SK-N-SH treated with all-trans-retinoic acid at 6 μM for 48 hours (cell line): ENCODE measurements around the gene ARL5A.

Source experiments
- ATAC-seq: fragments of 200-7000 bp; cut with Tn5 transposase; 3 replicates; pipeline ENCODE4 v1.9.1; 2020; ENCODE audit warnings: mild to moderate bottlenecking, moderate library complexity
- ARNTL ChIP-seq: fragments of 450-650 bp; formaldehyde crosslinking; IDR thresholded peaks from 2 replicates; pipeline ENCODE4 v1.5.0; 2020; ENCODE audit warnings: low read depth, mild to moderate bottlenecking, moderate library complexity, borderline replicate concordance
- BACH2 ChIP-seq: fragments of 250-450 bp; sonication (Bioruptor Pico); IDR thresholded peaks from 2 replicates; pipeline ENCODE4 v1.9.0; 2021; ENCODE audit warnings: mild to moderate bottlenecking, borderline replicate concordance
- CSRNP3 ChIP-seq: fragments of 250-450 bp; sonication (Bioruptor Pico); IDR thresholded peaks from 2 replicates; pipeline ENCODE4 v1.5.1; 2021; ENCODE audit warnings: mild to moderate bottlenecking, moderate library complexity
- ESRRG ChIP-seq: fragments of 250-450 bp; sonication (Bioruptor Pico); IDR thresholded peaks from 2 replicates; pipeline ENCODE4 v1.6.1; 2021; ENCODE audit warnings: mild to moderate bottlenecking
- GLIS3 ChIP-seq: fragments of 250-450 bp; sonication (Bioruptor Pico); IDR thresholded peaks from 2 replicates; pipeline ENCODE4 v1.5.0; 2020; ENCODE audit warnings: mild to moderate bottlenecking, moderate library complexity
- ISL1 ChIP-seq: fragments of 250-450 bp; sonication (Bioruptor Pico); IDR thresholded peaks from 2 replicates; pipeline ENCODE4 v2.1.2; 2022; ENCODE audit warnings: mild to moderate bottlenecking, moderate library complexity
- PATZ1 ChIP-seq: fragments of 250-450 bp; sonication (Bioruptor Pico); IDR thresholded peaks from 2 replicates; pipeline ENCODE4 v1.8.0; 2020; ENCODE audit warnings: mild to moderate bottlenecking, moderate library complexity, borderline replicate concordance
- PPARA ChIP-seq: fragments of 250-450 bp; sonication (Bioruptor Pico); IDR thresholded peaks from 2 replicates; pipeline ENCODE4 v1.5.0; 2020; ENCODE audit warnings: mild to moderate bottlenecking, borderline replicate concordance
- TCF4 ChIP-seq: fragments of 250-450 bp; sonication (Bioruptor Pico); IDR thresholded peaks from 2 replicates; pipeline ENCODE4 v1.8.0; 2021; ENCODE audit warnings: mild to moderate bottlenecking, moderate library complexity, borderline replicate concordance
- TOX ChIP-seq: fragments of 250-450 bp; sonication (Bioruptor Pico); IDR thresholded peaks from 2 replicates; pipeline ENCODE4 v1.8.0; 2021; ENCODE audit warnings: mild to moderate bottlenecking, moderate library complexity, borderline replicate concordance
- TSHZ2 ChIP-seq: fragments of 250-450 bp; sonication (Bioruptor Pico); IDR thresholded peaks from 2 replicates; pipeline ENCODE4 v1.5.0; 2020; ENCODE audit warnings: mild to moderate bottlenecking, moderate library complexity
- ZC3H10 ChIP-seq: fragments of 250-450 bp; sonication (Bioruptor Pico); IDR thresholded peaks from 2 replicates; pipeline ENCODE4 v1.5.1; 2021; ENCODE audit warnings: mild to moderate bottlenecking, moderate library complexity
- ZFP3 ChIP-seq: fragments of 250-450 bp; sonication (Bioruptor Pico); IDR thresholded peaks from 2 replicates; pipeline ENCODE4 v1.5.0; 2020; ENCODE audit warnings: mild to moderate bottlenecking, moderate library complexity
- ZNF565 ChIP-seq: fragments of 450-650 bp; formaldehyde crosslinking; conservative IDR thresholded peaks from 2 replicates; pipeline ENCODE4 v1.5.0; 2020; ENCODE audit warnings: low read depth, mild to moderate bottlenecking, moderate library complexity
- ZNF70 ChIP-seq: fragments of 450-650 bp; formaldehyde crosslinking; IDR thresholded peaks from 2 replicates; pipeline ENCODE4 v1.5.0; 2020; ENCODE audit warnings: mild to moderate bottlenecking, moderate library complexity

Gene ARL5A

GRCh38 chr2:151765760-151766410 lies 62.3 kb downstream of the ARL5A start (continued):
- TF ChIP-seq PATZ1 (CRISPR knock-in tag) (no peak), BACH2 (no peak)

- ATAC-seq, result peak; percentile 67; the same call in 2 of the 3 replicates
- TF ChIP-seq TCF4, result peak; percentile 81
- peak; percentile 63; the same call in 1 of the 2 replicates for TF ChIP-seq TSHZ2
- TF ChIP-seq CSRNP3 (CRISPR knock-in tag), result no peak
Observed at GRCh38 chr2:151762694-151763093, 65.5 kb downstream of the ARL5A start.

GRCh38 chr2:151761687-151762086 lies 66.5 kb downstream of the ARL5A start:
- no peak for ATAC-seq
- TF ChIP-seq TOX (CRISPR knock-in tag) (no peak), ZNF70 (no peak), TSHZ2 (no peak)
- TF ChIP-seq, all 23 proteins: peak for 0

GRCh38 chr2:151761193-151761592 lies 67.0 kb downstream of the ARL5A start:
- TF ChIP-seq GLIS3 (CRISPR knock-in tag), result no peak
- TF ChIP-seq ZFP3 (CRISPR knock-in tag), result no peak
- TF ChIP-seq ZC3H10 (CRISPR knock-in tag), result no peak
- no peak for TF ChIP-seq ESRRG (CRISPR knock-in tag)
- no peak for TF ChIP-seq ZNF565 (CRISPR knock-in tag)
- TF ChIP-seq ISL1 (CRISPR knock-in tag), result no peak
- no peak for TF ChIP-seq PPARA (CRISPR knock-in tag)
- TF ChIP-seq TSHZ2, result no peak
- no peak for TF ChIP-seq ARNTL (CRISPR knock-in tag)
- ATAC-seq, result no peak
